ENCODE data around the gene DLG2. TPM values are rescaled to one million over a fixed set of nuclear protein-coding genes. Genes with fewer than 3 reads are reported as not detected.

The DLG2 gene
- total and polyA plus RNA-seq, 2 of the 8 experiments (the other 6 are each of a cell fraction or from before 2014, with no cell fraction given) = 1.7 to 14.3 TPM

DNA sequence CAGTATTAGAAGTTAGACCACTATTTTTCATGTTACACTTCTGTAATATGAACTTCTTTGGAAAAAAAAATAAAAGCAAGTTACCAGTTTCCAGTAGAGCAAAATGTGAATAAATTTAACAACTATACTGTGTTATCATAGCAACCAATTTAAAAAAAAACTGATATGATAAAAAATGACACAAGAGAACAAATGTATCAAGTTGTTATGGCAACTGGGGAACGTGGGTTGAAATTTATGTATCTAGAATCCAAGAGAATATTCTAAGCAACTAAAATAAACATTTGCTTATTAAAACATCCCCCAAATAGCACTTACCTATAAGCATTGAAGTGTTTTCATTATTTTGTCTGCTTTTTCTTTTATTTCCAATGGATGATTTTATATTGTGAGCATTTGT is 442.4 kb downstream of the DLG2 start:
- POLR2A ChIA-PET (ENCODE audit: partially characterized antibody) = no interaction called here
- Histone ChIP-seq H2AK5ac (ENCODE audit: low read depth, low read length) (no peak overlapping the region), H2BK5ac (ENCODE audit: low read depth, low read length) (no peak overlapping the region)
- no peak for TF ChIP-seq KDM1A (IDR thresholded peaks at IDR 0.05; ENCODE audit: borderline replicate concordance, low read length)
- no peak for TF ChIP-seq JUN (IDR thresholded peaks at IDR 0.05; ENCODE audit: low read depth, low read length)
- no peak for TF ChIP-seq GTF2F1 (IDR thresholded peaks at IDR 0.05; ENCODE audit: borderline replicate concordance, low read depth, low read length)
- no peak for TF ChIP-seq RAD21 (IDR thresholded peaks at IDR 0.05 in 1 of 2, conservative IDR thresholded peaks at IDR 0.05 in 1 of 2; ENCODE audit: low read depth in 2 of 2, low read length in 2 of 2)
- TF ChIP-seq CHD2 (IDR thresholded peaks at IDR 0.05; ENCODE audit: low read length) = no peak
- TF ChIP-seq TBP (IDR thresholded peaks at IDR 0.05; ENCODE audit: low read depth, low read length) = no peak
- TF ChIP-seq, protein P1, sequence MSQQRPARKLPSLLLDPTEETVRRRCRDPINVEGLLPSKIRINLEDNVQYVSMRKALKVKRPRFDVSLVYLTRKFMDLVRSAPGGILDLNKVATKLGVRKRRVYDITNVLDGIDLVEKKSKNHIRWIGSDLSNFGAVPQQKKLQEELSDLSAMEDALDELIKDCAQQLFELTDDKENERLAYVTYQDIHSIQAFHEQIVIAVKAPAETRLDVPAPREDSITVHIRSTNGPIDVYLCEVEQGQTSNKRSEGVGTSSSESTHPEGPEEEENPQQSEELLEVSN (IDR thresholded peaks at IDR 0.05) = no peak
- TF ChIP-seq CBX8 (IDR thresholded peaks at IDR 0.05; ENCODE audit: borderline replicate concordance, low read depth, low read length) = no peak
- TF ChIP-seq SP1 (IDR thresholded peaks at IDR 0.05; ENCODE audit: low read depth, low read length) = no peak
- no peak for TF ChIP-seq HDAC2 (IDR thresholded peaks at IDR 0.05; ENCODE audit: borderline replicate concordance in 1 of 2, low read depth in 2 of 2, low read length in 2 of 2)
- TF ChIP-seq JUND (IDR thresholded peaks at IDR 0.05; ENCODE audit: low read length) = no peak
- TF ChIP-seq CTBP2 (IDR thresholded peaks at IDR 0.05; ENCODE audit: borderline replicate concordance, insufficient read depth, insufficient read length, low read length) = no peak
- TF ChIP-seq EZH2 (IDR thresholded peaks at IDR 0.05; ENCODE audit: low read depth, low read length, severe bottlenecking) = no peak

More for the DNA sequence above, 442.4 kb downstream of the DLG2 start:
- Histone ChIP-seq H3K23me2 (ENCODE audit: low read depth, low read length) (no peaks in the 10 kb centered on the region), H2BK15ac (ENCODE audit: low read length) (no peak overlapping the region), H3K4ac (replicated peaks; ENCODE audit: insufficient read length, low read depth, low read length) (no peak overlapping the region), H2BK20ac (ENCODE audit: low read length) (no peak overlapping the region), H3K27ac (ENCODE audit: low read depth, low read length) (no peak overlapping the region), H2BK120ac (replicated peaks; ENCODE audit: low read depth, low read length) (no peak overlapping the region), H3K9me3 (ENCODE audit: insufficient read depth in 2 of 2, low read depth in 1 of 2, low read length in 1 of 2) (no peaks in the 10 kb centered on the region), H4K91ac (replicated peaks; ENCODE audit: insufficient read length, low read length) (no peak overlapping the region), H2AFZ (ENCODE audit: low read length) (no peak overlapping the region), H4K20me1 (replicated peaks in 1 of 2; ENCODE audit: control insufficient read depth in 1 of 2, insufficient read depth in 2 of 2, low read length in 2 of 2) (no peaks in the 10 kb centered on the region), H3K23ac (ENCODE audit: insufficient read length) (no peak overlapping the region), H3K36me3 (ENCODE audit: control insufficient read depth in 2 of 4, insufficient read depth in 4 of 4, low read length in 3 of 4) (no peaks in the 10 kb centered on the region), H3K79me1 (ENCODE audit: low read depth, low read length) (no peaks in the 10 kb centered on the region), H3K4me3 (ENCODE audit: extremely low read depth in 1 of 4, insufficient read depth in 2 of 4, low read depth in 3 of 4, low read length in 4 of 4) (no peak overlapping the region), H4K8ac (ENCODE audit: extremely low read depth, insufficient read depth, low read length) (no peak overlapping the region), H2BK12ac (ENCODE audit: low read depth, low read length) (no peak overlapping the region), H4K5ac (ENCODE audit: insufficient read length, low read depth, low read length) (no peak overlapping the region), H3K14ac (ENCODE audit: insufficient read length) (no peak overlapping the region), H3K4me2 (ENCODE audit: insufficient read depth in 1 of 2, low read depth in 2 of 2, low read length in 2 of 2) (no peak overlapping the region), H3K9ac (replicated peaks in 1 of 4; ENCODE audit: extremely low read depth in 1 of 4, low read depth in 3 of 4, low read length in 3 of 4) (no peak overlapping the region), H3K79me2 (ENCODE audit: control insufficient read depth in 1 of 2, insufficient read depth in 2 of 2, low read length in 2 of 2) (no peaks in the 10 kb centered on the region), H3K56ac (replicated peaks; ENCODE audit: insufficient read length, low read depth, low read length) (no peak overlapping the region), H3K27me3 (replicated peaks in 1 of 4; ENCODE audit: control insufficient read depth in 3 of 4, extremely low read depth in 1 of 4, insufficient read depth in 3 of 4, low read length in 3 of 4) (no peaks in the 10 kb centered on the region), H3K4me1 (replicated peaks in 1 of 4; ENCODE audit: control insufficient read depth in 3 of 4, insufficient read depth in 4 of 4, low read length in 3 of 4) (no peaks in the 10 kb centered on the region), H3K18ac (ENCODE audit: extremely low read depth, low read length) (no peak overlapping the region)
- CTCF ChIA-PET (ENCODE audit: partially characterized antibody) = interaction anchor here (0.6 to 1.2 kb wide), 2 partner anchors 167 to 346 kb away, joined by 3 read pairs; no protein-coding TSS in a partner anchor
- FAIRE-seq (no peak), DNase-seq (ENCODE audit: low read depth in 1 of 2, low spot score in 2 of 2) (no peak)
- 87% methylated on average over 1 of the region's 1 CpG; no CpG with 5 or more reads in 1 of the 2 experiments for WGBS, 2 experiments (ENCODE audit: extremely low coverage in 1 of 2, insufficient coverage in 1 of 2, insufficient read length in 1 of 2, insufficient replicate concordance in 2 of 2, low coverage in 1 of 2, low lambda C conversion rate in 2 of 2, missing lambda C conversion rate in 1 of 2)
